Liver (tissue), 3 donors: ENCODE measurements around the gene PALMD.

ENCODE experiments used
- CTCF ChIP-seq: fragments of 150-350 bp; IDR thresholded peaks from 2 replicates; pipeline ENCODE4 v1.5.1; 2017; ENCODE audit warnings: improper control_type of control experiment, low read depth, low read length; ENCODE audit not compliant: missing input control
- GABPA ChIP-seq, 2 donors: IDR thresholded peaks in 1 of 2; conservative IDR thresholded peaks in 1 of 2; 2 replicates each; pipeline ENCODE4 v1.6.1; 2016; ENCODE audit warnings: antibody characterized with exemption in 2 of 2, mild to moderate bottlenecking in 1 of 2, moderate library complexity in 1 of 2
- TAF1 ChIP-seq: conservative IDR thresholded peaks from 2 replicates; pipeline ENCODE4 v1.6.1; 2016; ENCODE audit warnings: antibody characterized with exemption, mild to moderate bottlenecking
- YY1 ChIP-seq: IDR thresholded peaks from 2 replicates; pipeline ENCODE4 v1.6.1; 2016; ENCODE audit warnings: antibody characterized with exemption, mild to moderate bottlenecking
- donor health status: healthy.
- donor health status: healthy.

GRCh38 chr1:99613716-99614115, 32.2 kb upstream of the PALMD start:
- TF ChIP-seq CTCF (no peak), GABPA (IDR thresholded peaks at IDR 0.05 in 1 of 2, conservative IDR thresholded peaks at IDR 0.05 in 1 of 2) (no peak), YY1 (no peak), TAF1 (no peak)
